Osteocyte (in vitro differentiated cells): ENCODE results near the gene CGNL1. TPM values are rescaled to one million over a fixed set of nuclear protein-coding genes. Genes with fewer than 3 reads are reported as not detected.

ENCODE experiments used
- DNase-seq: peaks from one replicate; pipeline ENCODE4 v3.0.0; 2021; ENCODE audit warnings: mixed read lengths; ENCODE audit not compliant: unreplicated experiment; ENCODE audit errors: extremely low spot score
- H3K27ac Mint-ChIP-seq: one replicate; pipeline ENCODE4 v1.8.0; 2021; ENCODE audit warnings: mild to moderate bottlenecking, mixed read lengths; ENCODE audit not compliant: unreplicated experiment
- H3K27me3 Mint-ChIP-seq: one replicate; pipeline ENCODE4 v1.8.0; 2021; ENCODE audit warnings: mixed read lengths; ENCODE audit not compliant: unreplicated experiment
- H3K36me3 Mint-ChIP-seq: one replicate; pipeline ENCODE4 v1.8.0; 2021; ENCODE audit warnings: mixed read lengths; ENCODE audit not compliant: unreplicated experiment
- H3K4me1 Mint-ChIP-seq: one replicate; pipeline ENCODE4 v1.8.0; 2021; ENCODE audit warnings: mixed read lengths; ENCODE audit not compliant: unreplicated experiment
- H3K4me3 Mint-ChIP-seq: one replicate; pipeline ENCODE4 v1.8.0; 2021; ENCODE audit warnings: mild to moderate bottlenecking, moderate library complexity, mixed read lengths; ENCODE audit not compliant: unreplicated experiment
- H3K9me3 Mint-ChIP-seq: one replicate; pipeline ENCODE4 v1.8.0; 2021; ENCODE audit warnings: mixed read lengths; ENCODE audit not compliant: unreplicated experiment
- long read RNA-seq: library from polyadenylated mRNA; unstranded; transcript quantifications from one replicate; pipeline ENCODE4 v2.0.0, GENCODE V29; 2021
- total RNA-seq: library from RNA; stranded (reverse); gene quantifications from 2 replicates; pipeline ENCODE4 v1.2.1, GENCODE V29; 2021
- TF ChIP-seq, protein P1 (sequence below): fragments of 200-600 bp; sonication (generic); IDR thresholded peaks from 2 replicates; pipeline ENCODE4 v1.5.0; 2021; ENCODE audit warnings: antibody characterized with exemption, mild to moderate bottlenecking, moderate library complexity

Gene CGNL1, protein sequence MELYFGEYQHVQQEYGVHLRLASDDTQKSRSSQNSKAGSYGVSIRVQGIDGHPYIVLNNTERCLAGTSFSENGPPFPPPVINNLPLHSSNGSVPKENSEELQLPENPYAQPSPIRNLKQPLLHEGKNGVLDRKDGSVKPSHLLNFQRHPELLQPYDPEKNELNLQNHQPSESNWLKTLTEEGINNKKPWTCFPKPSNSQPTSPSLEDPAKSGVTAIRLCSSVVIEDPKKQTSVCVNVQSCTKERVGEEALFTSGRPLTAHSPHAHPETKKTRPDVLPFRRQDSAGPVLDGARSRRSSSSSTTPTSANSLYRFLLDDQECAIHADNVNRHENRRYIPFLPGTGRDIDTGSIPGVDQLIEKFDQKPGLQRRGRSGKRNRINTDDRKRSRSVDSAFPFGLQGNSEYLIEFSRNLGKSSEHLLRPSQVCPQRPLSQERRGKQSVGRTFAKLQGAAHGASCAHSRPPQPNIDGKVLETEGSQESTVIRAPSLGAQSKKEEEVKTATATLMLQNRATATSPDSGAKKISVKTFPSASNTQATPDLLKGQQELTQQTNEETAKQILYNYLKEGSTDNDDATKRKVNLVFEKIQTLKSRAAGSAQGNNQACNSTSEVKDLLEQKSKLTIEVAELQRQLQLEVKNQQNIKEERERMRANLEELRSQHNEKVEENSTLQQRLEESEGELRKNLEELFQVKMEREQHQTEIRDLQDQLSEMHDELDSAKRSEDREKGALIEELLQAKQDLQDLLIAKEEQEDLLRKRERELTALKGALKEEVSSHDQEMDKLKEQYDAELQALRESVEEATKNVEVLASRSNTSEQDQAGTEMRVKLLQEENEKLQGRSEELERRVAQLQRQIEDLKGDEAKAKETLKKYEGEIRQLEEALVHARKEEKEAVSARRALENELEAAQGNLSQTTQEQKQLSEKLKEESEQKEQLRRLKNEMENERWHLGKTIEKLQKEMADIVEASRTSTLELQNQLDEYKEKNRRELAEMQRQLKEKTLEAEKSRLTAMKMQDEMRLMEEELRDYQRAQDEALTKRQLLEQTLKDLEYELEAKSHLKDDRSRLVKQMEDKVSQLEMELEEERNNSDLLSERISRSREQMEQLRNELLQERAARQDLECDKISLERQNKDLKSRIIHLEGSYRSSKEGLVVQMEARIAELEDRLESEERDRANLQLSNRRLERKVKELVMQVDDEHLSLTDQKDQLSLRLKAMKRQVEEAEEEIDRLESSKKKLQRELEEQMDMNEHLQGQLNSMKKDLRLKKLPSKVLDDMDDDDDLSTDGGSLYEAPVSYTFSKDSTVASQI
- total RNA-seq: 5.5 and 6.2 TPM in 2 replicates
- long read RNA-seq, partial matches to known transcripts: 14 of 16 reads
- long read RNA-seq, other reads (novel, unspliced or antisense): 2 of 16 reads

DNA sequence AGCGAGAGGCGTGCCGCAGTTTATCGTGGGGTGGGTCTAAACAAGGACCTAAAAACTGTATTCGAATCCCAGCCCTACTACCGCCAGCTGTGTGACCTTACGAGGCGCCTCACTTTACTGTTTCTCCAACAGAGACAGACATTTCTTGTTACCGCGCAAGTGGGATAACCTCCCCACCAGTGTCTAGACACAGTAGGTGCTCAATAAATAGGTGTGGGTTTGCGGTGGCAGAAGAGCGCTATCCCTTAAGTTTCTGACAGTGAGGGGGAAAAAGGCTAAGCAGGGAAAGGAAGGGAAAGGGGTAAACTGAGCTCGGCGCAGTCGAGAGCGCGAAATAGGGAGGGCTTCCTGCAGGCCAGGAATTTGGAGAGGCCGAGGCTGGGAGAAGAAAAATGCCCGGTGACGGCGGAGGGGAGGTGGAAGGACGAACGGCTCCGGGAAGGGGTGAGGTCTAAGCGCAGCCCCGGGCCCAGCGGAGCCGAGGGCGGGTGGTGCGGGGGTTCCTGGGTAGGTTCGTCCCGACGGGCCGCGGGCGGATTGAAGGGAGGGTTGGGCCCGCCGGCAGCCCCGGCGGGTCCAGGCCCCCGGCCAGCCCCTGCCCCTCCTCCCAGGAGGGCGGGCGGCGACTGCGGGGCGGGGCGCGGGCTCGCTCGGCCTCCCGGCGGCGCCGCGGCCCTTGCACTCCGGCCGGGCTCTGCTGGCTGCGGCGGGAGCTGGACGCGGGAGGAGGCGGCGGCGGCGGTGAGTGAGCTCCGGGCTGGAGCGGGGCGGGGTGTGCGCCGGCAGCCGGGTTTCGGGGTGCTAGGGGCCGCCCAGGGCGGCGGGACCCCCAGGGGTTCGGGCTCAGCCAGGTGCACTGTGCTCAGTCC lies at the start of gene CGNL1:
TSS of gene CGNL1 (plus strand) at position 679 of the 869 bp plus-strand sequence. CDS start 61,495 bp downstream, outside the sequence.
- Mint-ChIP-seq H3K9me3 (no peaks in the 10 kb centered on the region), H3K36me3 (no peaks in the 10 kb centered on the region), H3K4me1 (peaks cover 14% of the 10 kb centered on the region), H3K27ac (peak within 1 kb of the TSS; percentile 36), H3K27me3 (peaks cover 43% of the 10 kb centered on the region), H3K4me3 (peak within 1 kb of the TSS; percentile 74)
- DNase-seq: no peak
- TF ChIP-seq, protein P1, sequence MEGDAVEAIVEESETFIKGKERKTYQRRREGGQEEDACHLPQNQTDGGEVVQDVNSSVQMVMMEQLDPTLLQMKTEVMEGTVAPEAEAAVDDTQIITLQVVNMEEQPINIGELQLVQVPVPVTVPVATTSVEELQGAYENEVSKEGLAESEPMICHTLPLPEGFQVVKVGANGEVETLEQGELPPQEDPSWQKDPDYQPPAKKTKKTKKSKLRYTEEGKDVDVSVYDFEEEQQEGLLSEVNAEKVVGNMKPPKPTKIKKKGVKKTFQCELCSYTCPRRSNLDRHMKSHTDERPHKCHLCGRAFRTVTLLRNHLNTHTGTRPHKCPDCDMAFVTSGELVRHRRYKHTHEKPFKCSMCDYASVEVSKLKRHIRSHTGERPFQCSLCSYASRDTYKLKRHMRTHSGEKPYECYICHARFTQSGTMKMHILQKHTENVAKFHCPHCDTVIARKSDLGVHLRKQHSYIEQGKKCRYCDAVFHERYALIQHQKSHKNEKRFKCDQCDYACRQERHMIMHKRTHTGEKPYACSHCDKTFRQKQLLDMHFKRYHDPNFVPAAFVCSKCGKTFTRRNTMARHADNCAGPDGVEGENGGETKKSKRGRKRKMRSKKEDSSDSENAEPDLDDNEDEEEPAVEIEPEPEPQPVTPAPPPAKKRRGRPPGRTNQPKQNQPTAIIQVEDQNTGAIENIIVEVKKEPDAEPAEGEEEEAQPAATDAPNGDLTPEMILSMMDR: no peak

DNA sequence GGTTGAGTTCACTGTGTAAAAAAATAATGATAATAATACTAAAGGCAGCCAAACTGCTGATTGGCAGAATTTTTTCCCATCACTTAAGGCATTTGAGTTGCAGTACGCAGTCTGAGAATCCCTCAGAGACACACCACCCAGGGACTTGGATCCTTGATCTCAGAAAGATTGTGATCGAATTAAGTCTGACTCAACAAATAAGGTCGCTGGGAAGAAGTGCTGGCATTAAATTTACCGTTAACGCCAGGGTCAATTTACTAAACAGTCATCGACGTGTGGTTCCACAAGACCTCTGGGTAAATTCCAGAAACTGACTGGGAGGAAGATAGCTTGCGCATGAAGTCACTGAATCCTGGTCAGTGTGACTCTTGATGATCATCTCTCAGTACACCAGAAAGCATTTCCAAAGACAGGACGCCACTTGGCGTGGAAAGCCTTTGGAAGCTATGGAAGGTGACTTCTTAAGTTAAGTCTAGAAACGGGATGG lies 48.3 kb upstream of the CGNL1 start:
- TF ChIP-seq, protein P1: no peak
- Mint-ChIP-seq H3K27ac (peak overlapping the region; percentile 21), H3K36me3 (no peaks in the 10 kb centered on the region), H3K4me1 (peaks cover 24% of the 10 kb centered on the region), H3K27me3 (no peaks in the 10 kb centered on the region), H3K9me3 (no peaks in the 10 kb centered on the region), H3K4me3 (no peak overlapping the region)
- no peak for DNase-seq

DNA sequence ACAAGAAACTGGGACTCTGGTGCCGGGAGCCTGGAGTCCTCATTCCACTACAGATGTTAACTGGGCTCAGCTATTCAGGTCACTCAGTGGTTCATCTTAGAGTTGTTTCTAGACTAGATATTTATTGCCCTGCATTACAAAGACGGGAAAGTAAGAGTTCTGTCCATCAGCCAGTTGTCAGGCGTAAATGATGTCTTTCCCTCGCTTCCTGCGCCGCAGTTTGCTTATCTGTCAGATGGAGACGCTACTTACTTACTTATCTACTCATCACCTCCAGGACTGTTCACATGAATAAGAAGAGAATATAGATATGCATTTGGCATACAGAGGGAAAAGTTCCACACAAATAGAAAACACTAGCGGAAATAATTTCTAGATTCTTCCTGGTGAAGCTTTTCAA lies 47.8 kb upstream of the CGNL1 start:
- no peak for DNase-seq
- Mint-ChIP-seq H3K36me3 (no peaks in the 10 kb centered on the region), H3K4me1 (peaks cover 26% of the 10 kb centered on the region), H3K27me3 (no peaks in the 10 kb centered on the region), H3K27ac (peak overlapping the region; percentile 21), H3K9me3 (no peaks in the 10 kb centered on the region), H3K4me3 (no peak overlapping the region)
- TF ChIP-seq, protein P1: no peak

DNA sequence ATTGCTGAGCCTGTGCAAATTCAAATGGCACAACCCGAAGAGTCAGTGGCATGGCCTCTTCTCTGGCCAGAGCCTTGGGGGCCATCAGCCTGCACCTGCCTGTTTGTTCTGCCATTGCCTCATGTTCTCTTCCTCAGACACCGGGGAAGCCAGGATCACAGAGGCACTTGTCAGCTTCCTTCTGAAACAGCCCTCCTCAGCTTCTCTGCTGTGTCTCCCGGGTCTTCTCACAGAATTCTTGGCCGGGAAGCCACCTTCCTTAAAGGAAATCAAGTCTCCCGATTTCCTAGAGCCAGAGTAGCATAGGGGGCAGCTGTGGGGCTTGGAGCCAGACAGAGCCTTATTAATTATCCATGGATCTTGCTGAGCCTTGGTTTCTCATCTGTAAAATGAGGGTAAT lies 47.4 kb upstream of the CGNL1 start:
- Mint-ChIP-seq H3K9me3 (no peaks in the 10 kb centered on the region), H3K4me3 (no peak overlapping the region), H3K27me3 (no peaks in the 10 kb centered on the region), H3K27ac (no peak overlapping the region), H3K36me3 (no peaks in the 10 kb centered on the region), H3K4me1 (peaks cover 25% of the 10 kb centered on the region)
- no peak for DNase-seq
- TF ChIP-seq, protein P1: no peak
